IMR-90 (cell line): ENCODE measurements around the gene GPC6. TPM values are rescaled to one million over a fixed set of nuclear protein-coding genes. Genes with fewer than 3 reads are reported as not detected.

Experiments
- ATAC-seq: fragments of 200-7000 bp; cut with Tn5 transposase; 2 replicates; pipeline ENCODE4 v1.9.1; 2020; ENCODE audit warnings: low read depth, mild to moderate bottlenecking, moderate library complexity
- BruUV-seq: library from RNA; stranded (reverse); fragments of 400-500 nt; replicated peaks from 2 replicates; lab custom pipeline; 2021; lab: Mats Ljungman, UMichigan
- CTCF ChIA-PET: fragments of 300-600 bp; formaldehyde crosslinking; extraction: SDS; loops from one replicate; lab custom pipeline; 2021; ENCODE audit warnings: antibody characterized with exemption; lab: Yijun Ruan, JAX
- POLR2A ChIA-PET: fragments of 300-600 bp; sonication (Branson Sonifier 250); formaldehyde crosslinking; loops from one replicate; lab custom pipeline; 2022; ENCODE audit warnings: antibody characterized with exemption; ENCODE audit not compliant: unreplicated experiment; lab: Charles Lee
- DNase-seq: peaks from one replicate; pipeline ENCODE4 v3.0.0; 2013
- H2AFZ ChIP-seq: replicated peaks from 2 replicates; pipeline ENCODE3; 2013; ENCODE audit warnings: low read length, mild to moderate bottlenecking; ENCODE audit not compliant: poor library complexity
- H2AK5ac ChIP-seq: 2 replicates; pipeline ENCODE4 v1.6.1; 2013; ENCODE audit warnings: low read depth, low read length, inconsistent platforms
- H2AK9ac ChIP-seq: replicated peaks from 2 replicates; pipeline ENCODE3; 2013; ENCODE audit warnings: mild to moderate bottlenecking, low read depth, low read length, moderate library complexity; ENCODE audit not compliant: poor library complexity
- H2BK120ac ChIP-seq: 2 replicates; pipeline ENCODE4 v1.6.1; 2013; ENCODE audit warnings: low read depth, low read length, inconsistent platforms
- H2BK15ac ChIP-seq: 3 replicates; pipeline ENCODE4 v1.6.1; 2013; ENCODE audit warnings: low read depth, low read length, inconsistent platforms
- H2BK20ac ChIP-seq: 2 replicates; pipeline ENCODE4 v1.6.1; 2013; ENCODE audit warnings: low read depth, mild to moderate bottlenecking, inconsistent platforms, low read length, moderate library complexity
- H2BK5ac ChIP-seq: 2 replicates; pipeline ENCODE4 v1.6.1; 2013; ENCODE audit warnings: mild to moderate bottlenecking, low read depth, low read length, inconsistent platforms; ENCODE audit not compliant: poor library complexity, severe bottlenecking
- H3K14ac ChIP-seq: replicated peaks from 2 replicates; pipeline ENCODE4 v1.6.1; 2013; ENCODE audit warnings: low read depth, low read length, inconsistent platforms
- H3K18ac ChIP-seq: 2 replicates; pipeline ENCODE4 v1.6.1; 2013; ENCODE audit warnings: low read depth, low read length, control low read depth
- H3K23ac ChIP-seq: 2 replicates; pipeline ENCODE4 v1.6.1; 2013; ENCODE audit warnings: low read depth, low read length, inconsistent platforms
- H3K27ac ChIP-seq: 2 replicates; pipeline ENCODE4 v1.5.1; 2013; ENCODE audit warnings: mild to moderate bottlenecking, control low read depth, low read length; ENCODE audit not compliant: insufficient read depth
- H3K27me3 ChIP-seq: 2 replicates; pipeline ENCODE4 v1.6.1; 2013; ENCODE audit warnings: low read length; ENCODE audit not compliant: control insufficient read depth, insufficient read depth
- H3K36me3 ChIP-seq: 2 replicates; pipeline ENCODE4 v1.6.1; 2013; ENCODE audit warnings: low read length, mixed read lengths; ENCODE audit not compliant: control insufficient read depth, insufficient read depth
- H3K4ac ChIP-seq: 2 replicates; pipeline ENCODE4 v1.6.1; 2013; ENCODE audit warnings: low read depth, low read length, inconsistent platforms
- H3K4me1 ChIP-seq: 2 replicates; pipeline ENCODE4 v1.6.1; 2013; ENCODE audit warnings: low read length, mixed read lengths; ENCODE audit not compliant: control insufficient read depth, insufficient read depth
- H3K4me2 ChIP-seq: 2 replicates; pipeline ENCODE4 v1.6.1; 2013; ENCODE audit warnings: low read depth, mild to moderate bottlenecking, control low read depth, low read length, moderate library complexity
- H3K4me3 ChIP-seq: 2 replicates; pipeline ENCODE4 v1.5.1; 2013; ENCODE audit warnings: low read depth, mild to moderate bottlenecking, control low read depth, low read length, moderate library complexity; ENCODE audit not compliant: insufficient read depth
- H3K56ac ChIP-seq: 2 replicates; pipeline ENCODE4 v1.6.1; 2013; ENCODE audit warnings: low read length, inconsistent platforms; ENCODE audit not compliant: insufficient read depth; ENCODE audit errors: extremely low read depth
- H3K79me1 ChIP-seq, 2 experiments: 2 replicates each; pipeline ENCODE4 v1.6.1; 2013; ENCODE audit warnings: low read length in 2 of 2, inconsistent platforms in 1 of 2, low read depth in 1 of 2
- H3K9ac ChIP-seq: 2 replicates; pipeline ENCODE4 v1.6.1; 2013; ENCODE audit warnings: low read depth, low read length, control low read depth
- H3K9me1 ChIP-seq: 2 replicates; pipeline ENCODE4 v1.6.1; 2013; ENCODE audit warnings: low read length, inconsistent platforms; ENCODE audit not compliant: insufficient read depth
- H3K9me3 ChIP-seq: 2 replicates; pipeline ENCODE4 v1.6.1; 2013; ENCODE audit warnings: low read length; ENCODE audit not compliant: control insufficient read depth, insufficient read depth
- H4K20me1 ChIP-seq: 2 replicates; pipeline ENCODE4 v1.6.1; 2013; ENCODE audit warnings: low read length, inconsistent platforms; ENCODE audit not compliant: insufficient read depth
- H4K5ac ChIP-seq: 2 replicates; pipeline ENCODE4 v1.6.1; 2013; ENCODE audit warnings: mild to moderate bottlenecking, low read depth, low read length, control low read depth
- H4K8ac ChIP-seq, 2 experiments: 2 replicates each; pipeline ENCODE4 v1.6.1; 2013; ENCODE audit warnings: low read depth in 2 of 2, low read length in 2 of 2, control low read depth in 1 of 2, inconsistent platforms in 1 of 2
- H4K91ac ChIP-seq: 2 replicates; pipeline ENCODE4 v1.6.1; 2013; ENCODE audit warnings: low read depth, low read length, inconsistent platforms; ENCODE audit not compliant: insufficient read depth
- CEBPB ChIP-seq: IDR thresholded peaks from 2 replicates; pipeline ENCODE4 v1.6.1; 2012; ENCODE audit warnings: low read depth, low read length, improper control_type of control experiment
- ELK1 ChIP-seq: fragments of 150-350 bp; IDR thresholded peaks from 2 replicates; pipeline ENCODE4 v1.6.1; 2016; ENCODE audit warnings: low read depth, mild to moderate bottlenecking, low read length, moderate library complexity, borderline replicate concordance
- RAD21 ChIP-seq: IDR thresholded peaks from 2 replicates; pipeline ENCODE4 v1.6.1; 2012; ENCODE audit warnings: low read length, improper control_type of control experiment
- RCOR1 ChIP-seq: IDR thresholded peaks from 2 replicates; pipeline ENCODE4 v1.6.1; 2012; ENCODE audit warnings: mild to moderate bottlenecking, low read length, improper control_type of control experiment; ENCODE audit not compliant: insufficient replicate concordance
- USF2 ChIP-seq: fragments of 150-350 bp; IDR thresholded peaks from 2 replicates; pipeline ENCODE4 v1.6.1; 2017; ENCODE audit warnings: mild to moderate bottlenecking, antibody characterized with exemption, low read length, low read depth
- WGBS, 2 experiments: methylation state at CpG; one replicate each; pipeline versions ENCODE4 v1.1.5 to v1.1.7; 2013; ENCODE audit warnings: missing lambda C conversion rate in 2 of 2; ENCODE audit not compliant: insufficient read length in 1 of 2; ENCODE audit errors: extremely low coverage in 2 of 2; 5-methylcytosine and 5-hydroxymethylcytosine counted together
- dilution Hi-C: fragments of 300-500 bp; cut with HindIII; formaldehyde crosslinking; loops from one replicate; pipeline ENCODE4 v1.14.3; 2018; ENCODE audit warnings: low sequenced_read_pairs; ENCODE audit not compliant: unreplicated experiment
- in situ Hi-C: fragments of 300-500 bp; cut with MboI; formaldehyde crosslinking; loops from 3 replicates; pipeline ENCODE4 v1.14.3; 2019; ENCODE audit warnings: low sequenced_read_pairs, inconsistent platforms, mixed read lengths
- intact Hi-C: fragments of 100-400 bp; cut with micrococcal nuclease; formaldehyde crosslinking; loops from 2 replicates; pipeline ENCODE4 v1.10.0; 2022
- polyA plus RNA-seq, 3 experiments: library from polyadenylated mRNA; depleted of rRNA; stranded (reverse); fragments of >200 nt; gene quantifications; 2 replicates each; pipeline ENCODE4 v1.2.3, GENCODE V29; 2012; ENCODE audit warnings: low replicate concordance in 1 of 3
- total RNA-seq: library from RNA; depleted of rRNA; stranded (reverse); fragments of >200 nt; gene quantifications from 2 replicates; pipeline ENCODE4 v1.2.3, GENCODE V29; 2012

The GPC6 gene
- total and polyA plus RNA-seq, 2 of the 4 experiments (the other 2 are of a cell fraction): 14.9 to 39.4 TPM

- H2AFZ ChIP-seq: no peak overlapping the region
- in situ Hi-C loops: loop anchor here (25.0 kb wide), 2 partner anchors 1092 to 1367 kb away; partner anchors contain the start of gene GPR180
Measured at GRCh38 chr13:93244918-93245280, 18.3 kb downstream of the GPC6 start.

More at GRCh38 chr13:93244918-93245280, 18.3 kb downstream of the GPC6 start:
- Histone ChIP-seq H2BK15ac (no peak overlapping the region; the same call in 2 of the 3 replicates), H3K9me3 (no peaks in the 10 kb centered on the region), H3K79me1 (peaks cover 28 to 29% of the 10 kb centered on the region in 2 experiments), H3K4me3 (peak overlapping the region; percentile 27; the same call in 1 of the 2 replicates), H3K9me1 (0 out of 2 replicates have a peak, but pooled peaks cover 3% of the 10 kb centered on the region), H3K27me3 (no peaks in the 10 kb centered on the region), H3K56ac (peak overlapping the region; percentile 13; the same call in 1 of the 2 replicates), H2AK9ac (no peak overlapping the region), H3K27ac (no peak overlapping the region), H2BK5ac (peak overlapping the region; percentile 81), H3K4ac (peak overlapping the region; percentile 82; the same call in 1 of the 2 replicates), H2AK5ac (no peak overlapping the region), H3K18ac (peak overlapping the region; percentile 21; the same call in 1 of the 2 replicates), H3K4me1 (peaks cover 14% of the 10 kb centered on the region), H3K9ac (peak overlapping the region; percentile 63; the same call in 1 of the 2 replicates), H3K14ac (peak overlapping the region; percentile 81), H3K23ac (peak overlapping the region; percentile 79; the same call in 1 of the 2 replicates), H4K91ac (no peak overlapping the region; the same call in 1 of the 2 replicates), H4K20me1 (no peaks in the 10 kb centered on the region), H2BK120ac (peak overlapping the region; percentile 85; the same call in 1 of the 2 replicates), H2BK20ac (0 out of 2 replicates have a peak overlapping the region, but pooled peaks have one; percentile 47), H3K36me3 (no peaks in the 10 kb centered on the region), H4K5ac (no peak overlapping the region), H4K8ac (peak overlapping the region; percentile 64 to 69), H3K4me2 (peak overlapping the region; percentile 72)
- no CpG with 5 or more reads among the region's 1 CpG for WGBS, 2 experiments
- intact Hi-C loops (loop anchor here (10.0 kb wide), 1 partner anchor 60 kb away; no protein-coding TSS in a partner anchor), dilution Hi-C loops (no loop called here)
- TF ChIP-seq ELK1 (no peak), RCOR1 (no peak), USF2 (no peak), RAD21 (no peak), CEBPB (peak; percentile 64)
- CTCF ChIA-PET: no interaction called here
- POLR2A ChIA-PET: no interaction called here
- no TSS peak for BruUV-seq
- no peak for ATAC-seq
- DNase-seq: peak; percentile 38
